HepG2 (cell line): ENCODE measurements around the gene SDC1. TPM values are rescaled to one million over a fixed set of nuclear protein-coding genes. Genes with fewer than 3 reads are reported as not detected.

Experiments
- AGO2 ChIP-seq: fragments of 200-400 bp; formaldehyde crosslinking; optimal IDR thresholded peaks from 2 replicates; pipeline ENCODE3; 2017; ENCODE audit warnings: mild to moderate bottlenecking, low read depth, low read length, moderate library complexity
- ATF5 ChIP-seq: sonication (generic); formaldehyde crosslinking; IDR thresholded peaks from 2 replicates; pipeline ENCODE4 v1.4.0; 2020; ENCODE audit warnings: mild to moderate bottlenecking, low read depth, missing genetic modification reagents
- CBX5 ChIP-seq: sonication (generic); formaldehyde crosslinking; IDR thresholded peaks from 2 replicates; pipeline ENCODE4 v1.4.0; 2020; ENCODE audit warnings: missing genetic modification reagents, borderline replicate concordance
- DBP ChIP-seq: sonication (generic); formaldehyde crosslinking; IDR thresholded peaks from 2 replicates; pipeline ENCODE4 v1.4.0; 2020; ENCODE audit warnings: missing genetic modification reagents; ENCODE audit errors: not compliant biosample characterization
- ELF4 ChIP-seq: sonication (generic); formaldehyde crosslinking; IDR thresholded peaks from 2 replicates; pipeline ENCODE4 v1.5.0; 2020; ENCODE audit warnings: missing genetic modification reagents, mild to moderate bottlenecking, moderate library complexity, borderline replicate concordance
- HNRNPL ChIP-seq: fragments of 200-400 bp; formaldehyde crosslinking; IDR thresholded peaks from 2 replicates; pipeline ENCODE4 v1.6.1; 2017; ENCODE audit warnings: mild to moderate bottlenecking, low read depth, low read length
- ISX ChIP-seq: sonication (generic); formaldehyde crosslinking; conservative IDR thresholded peaks from 2 replicates; pipeline ENCODE4 v1.5.0; 2020; ENCODE audit warnings: missing genetic modification reagents
- JARID2 ChIP-seq: sonication (generic); formaldehyde crosslinking; IDR thresholded peaks from 2 replicates; pipeline ENCODE4 v1.8.1; 2023; ENCODE audit warnings: missing genetic modification reagents, inconsistent platforms; ENCODE audit not compliant: insufficient replicate concordance
- KDM2A ChIP-seq: sonication (generic); formaldehyde crosslinking; IDR thresholded peaks from 2 replicates; pipeline ENCODE4 v1.4.0; 2020; ENCODE audit warnings: low read depth, missing genetic modification reagents, borderline replicate concordance
- NR2F6 ChIP-seq, 2 experiments: IDR thresholded peaks; 2 replicates each; pipeline ENCODE4 v1.6.1; 2016; ENCODE audit warnings: antibody characterized with exemption in 1 of 2, mild to moderate bottlenecking in 1 of 2
- REXO4 ChIP-seq: sonication (generic); formaldehyde crosslinking; IDR thresholded peaks from 2 replicates; pipeline ENCODE4 v1.8.0; 2022; ENCODE audit warnings: missing genetic modification reagents, mild to moderate bottlenecking, borderline replicate concordance
- RFX3 ChIP-seq: IDR thresholded peaks from 2 replicates; pipeline ENCODE4 v1.6.1; 2016; ENCODE audit warnings: missing biosample characterization, missing genetic modification reagents
- SNAPC2 ChIP-seq: sonication (generic); formaldehyde crosslinking; IDR thresholded peaks from 2 replicates; pipeline ENCODE4 v1.8.1; 2022; ENCODE audit warnings: mild to moderate bottlenecking, missing genetic modification reagents
- SRF ChIP-seq: IDR thresholded peaks from 2 replicates; pipeline ENCODE4 v1.6.1; 2011; ENCODE audit warnings: mild to moderate bottlenecking, low read depth, low read length, moderate library complexity
- SRSF4 ChIP-seq: fragments of 200-400 bp; formaldehyde crosslinking; IDR thresholded peaks from one replicate; pipeline ENCODE4 v1.6.1; 2018; ENCODE audit warnings: mild to moderate bottlenecking, low read depth, low read length, moderate library complexity; ENCODE audit not compliant: poor library complexity, severe bottlenecking
- SSRP1 ChIP-seq: IDR thresholded peaks from 2 replicates; pipeline ENCODE4 v1.6.1; 2016; ENCODE audit warnings: control low read depth
- TOPORS ChIP-seq: sonication (generic); formaldehyde crosslinking; IDR thresholded peaks from 2 replicates; pipeline ENCODE4 v1.8.0; 2023; ENCODE audit warnings: mild to moderate bottlenecking, missing genetic modification reagents
- ZFAT ChIP-seq: sonication (generic); formaldehyde crosslinking; conservative IDR thresholded peaks from 2 replicates; pipeline ENCODE4 v1.8.1; 2023; ENCODE audit warnings: missing genetic modification reagents, inconsistent platforms
- ZNF256 ChIP-seq: sonication (generic); formaldehyde crosslinking; conservative IDR thresholded peaks from 2 replicates; pipeline ENCODE4 v1.4.0; 2020; ENCODE audit warnings: missing genetic modification reagents
- ZNF275 ChIP-seq: sonication (generic); formaldehyde crosslinking; IDR thresholded peaks from 2 replicates; pipeline ENCODE4 v1.8.0; 2022; ENCODE audit warnings: missing genetic modification reagents, mild to moderate bottlenecking, inconsistent platforms, borderline replicate concordance
- ZNF574 ChIP-seq: sonication (generic); formaldehyde crosslinking; IDR thresholded peaks from 2 replicates; pipeline ENCODE4 v1.4.0; 2020; ENCODE audit warnings: missing genetic modification reagents
- ZNF672 ChIP-seq: sonication (generic); formaldehyde crosslinking; IDR thresholded peaks from 2 replicates; pipeline ENCODE4 v1.8.1; 2022; ENCODE audit warnings: missing genetic modification reagents
- ZNF678 ChIP-seq: sonication (generic); formaldehyde crosslinking; IDR thresholded peaks from 2 replicates; pipeline ENCODE4 v1.4.0; 2020; ENCODE audit warnings: mild to moderate bottlenecking, missing genetic modification reagents
- ZNF775 ChIP-seq: sonication (generic); formaldehyde crosslinking; IDR thresholded peaks from 2 replicates; pipeline ENCODE4 v1.4.0; 2020; ENCODE audit warnings: missing genetic modification reagents, mild to moderate bottlenecking, moderate library complexity, borderline replicate concordance
- ZNF788 ChIP-seq: sonication (generic); formaldehyde crosslinking; IDR thresholded peaks from 2 replicates; pipeline ENCODE4 v1.5.0; 2020; ENCODE audit warnings: mild to moderate bottlenecking, missing genetic modification reagents, borderline replicate concordance
- ZNF883 ChIP-seq: sonication (generic); formaldehyde crosslinking; IDR thresholded peaks from 2 replicates; pipeline ENCODE4 v1.5.1; 2020; ENCODE audit warnings: mild to moderate bottlenecking, missing genetic modification reagents; ENCODE audit errors: not compliant biosample characterization
- polyA plus RNA-seq, 8 experiments: library from polyadenylated mRNA; depleted of rRNA in 3 of 8; stranded (reverse) in 7 of 8; unstranded in 1 of 8; fragments of >200 nt; fragmentation: Illumina TruSeq in 4 of 8; extraction: Trizol in 4 of 8; gene quantifications; 2 replicates each; pipeline versions ENCODE4 v1.2.1 to v1.2.3, GENCODE V29; 2011 to 2016; ENCODE audit warnings: low read depth in 4 of 8, missing spikeins in 1 of 8, mixed read lengths in 1 of 8; ENCODE audit not compliant: insufficient read depth in 1 of 8
- total RNA-seq, 5 experiments: library from RNA; depleted of rRNA; stranded (reverse); fragments of >200 nt; fragmentation: Illumina TruSeq; extraction: Trizol; gene quantifications; 2 replicates each; pipeline ENCODE4 v1.2.3, GENCODE V29; 2016; ENCODE audit warnings: low read depth in 1 of 5

The SDC1 gene
- total and polyA plus RNA-seq, 2 of the 13 experiments (the other 11 are each of a cell fraction or from before 2014, with no cell fraction given), result 108 to 119 TPM

GRCh38 chr2:20224716-20225293, at the start of gene SDC1 (continued):
- TF ChIP-seq ZNF788 (no peak), ZNF672 (CRISPR knock-in tag) (peak; percentile 87; the same call in 1 of the 2 replicates), ZFAT (CRISPR knock-in tag) (no peak; the same call in 1 of the 2 replicates), ISX (CRISPR knock-in tag) (no peak), SRSF4 (no peak), ELF4 (CRISPR knock-in tag) (no peak), ZNF256 (CRISPR knock-in tag) (no peak), AGO2 (no peak), JARID2 (CRISPR knock-in tag) (no peak), ZNF574 (CRISPR knock-in tag) (peak; percentile 27; the same call in 1 of the 2 replicates), ZNF678 (CRISPR knock-in tag) (no peak), SRF (no peak), CBX5 (CRISPR knock-in tag) (no peak), ZNF775 (CRISPR knock-in tag) (no peak), ZNF883 (CRISPR knock-in tag) (peak; percentile 11), RFX3 (CRISPR knock-in tag) (no peak), HNRNPL (no peak), SNAPC2 (no peak; the same call in none of the 2 replicates), DBP (CRISPR knock-in tag) (peak; percentile 66), NR2F6 (IDR thresholded peaks at IDR 0.05) (no peak), NR2F6 (CRISPR knock-in tag; IDR thresholded peaks at IDR 0.05) (no peak), KDM2A (peak; percentile 9; the same call in 1 of the 2 replicates), SSRP1 (CRISPR knock-in tag) (no peak), TOPORS (no peak), ZNF275 (CRISPR knock-in tag) (no peak), REXO4 (no peak), ATF5 (CRISPR knock-in tag) (no peak)
